GM21367 (cell line): Measurements from ENCODE around the gene CORT.
A peak's percentile ranks its signal among the peaks of the same experiment; 100 is the strongest.
"Not testable (repeated sequence)": the region's sequence is repeated elsewhere in the genome, so short reads cannot be mapped to it uniquely, and the experiment has no call there.

Source experiments
- ATAC-seq: cut with Tn5 transposase; IDR thresholded peaks from one replicate; pipeline ENCODE4 v1.9.1; 2021; ENCODE audit not compliant: unreplicated experiment

The CORT gene

GRCh38 chr1:10437052-10437451, 12.8 kb upstream of the CORT start:
- no peak for ATAC-seq

DNA sequence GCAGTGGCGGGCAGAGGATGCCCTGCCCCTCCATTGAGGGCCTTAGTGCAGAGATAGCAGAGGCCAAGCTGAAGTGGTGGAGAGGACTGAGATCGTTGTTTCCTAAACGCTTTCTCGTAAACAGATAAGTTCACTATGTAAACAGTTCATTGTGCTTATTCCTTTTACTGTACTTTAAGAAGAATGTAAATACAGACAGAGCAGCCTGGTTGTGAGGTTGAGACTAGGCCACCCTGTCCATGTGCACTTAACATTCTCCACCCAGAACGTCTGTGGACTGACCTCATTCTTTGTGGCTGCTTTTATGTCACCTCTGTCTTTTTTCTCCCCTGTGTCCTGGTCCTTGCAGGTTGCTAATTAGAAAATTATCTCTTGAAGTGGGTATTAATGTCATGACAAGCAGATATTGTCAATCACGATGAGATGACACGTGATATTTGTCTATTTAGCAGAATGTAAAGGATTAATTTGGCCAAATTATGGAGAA, 11.1 kb upstream of the CORT start:
- no peak for ATAC-seq

DNA sequence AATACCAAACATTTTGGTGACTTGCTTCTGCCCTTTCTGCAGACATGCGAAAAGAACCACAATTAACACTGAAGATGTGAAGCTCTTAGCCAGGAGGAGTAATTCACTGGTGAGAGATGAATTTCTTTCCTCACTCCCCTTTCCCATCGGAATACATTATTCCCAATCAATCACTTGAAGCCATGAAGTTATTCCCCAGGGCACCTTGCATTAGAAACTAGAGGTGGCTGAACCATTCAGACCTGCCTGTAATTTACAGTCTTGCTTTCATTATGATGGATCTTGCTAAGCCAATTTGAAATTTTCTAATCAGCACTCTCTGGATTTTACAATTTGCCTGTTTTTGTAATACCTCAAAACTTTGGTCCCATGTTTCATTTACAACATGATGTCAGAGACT, 9.5 kb upstream of the CORT start:
- ATAC-seq, result no peak

DNA sequence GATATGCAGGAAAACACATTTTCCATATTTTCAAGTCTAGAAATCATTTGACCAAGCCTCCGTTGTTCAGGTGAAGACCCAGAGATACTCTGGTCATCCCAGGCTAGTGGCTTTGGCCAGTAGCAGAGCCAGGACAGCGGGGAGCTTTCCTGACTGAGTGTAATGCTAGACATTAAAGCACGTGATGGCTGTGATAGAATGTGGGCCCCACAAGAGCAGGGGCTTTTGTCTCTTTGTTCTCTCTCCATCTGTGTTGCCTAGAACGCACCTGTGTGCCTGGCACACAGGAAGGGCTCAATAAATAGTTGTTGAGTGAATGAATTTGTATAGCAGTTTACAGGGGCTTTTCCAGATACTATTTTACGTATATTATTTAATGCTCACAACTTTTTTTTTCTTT, 9.0 kb upstream of the CORT start:
- no peak for ATAC-seq

DNA sequence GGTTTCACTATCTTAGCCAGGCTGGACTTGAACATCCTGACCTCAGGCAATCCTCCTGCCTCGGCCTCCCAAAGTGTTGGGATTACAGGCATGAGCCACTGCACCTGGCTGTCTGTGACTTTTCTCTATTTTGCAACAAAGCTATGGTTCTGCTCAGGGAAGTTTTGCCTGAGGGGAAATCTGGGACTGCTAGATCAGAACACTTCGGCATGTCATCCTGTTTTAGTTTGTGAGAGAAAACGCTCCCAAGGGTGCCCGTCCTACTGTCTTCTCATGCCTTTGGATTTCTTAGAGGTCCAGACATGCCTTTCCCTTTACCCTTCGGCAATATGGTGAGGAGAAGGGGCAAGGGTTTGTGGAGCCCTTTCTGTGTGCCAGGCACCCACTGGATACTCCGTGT, 5.6 kb upstream of the CORT start:
- ATAC-seq, result no peak

DNA sequence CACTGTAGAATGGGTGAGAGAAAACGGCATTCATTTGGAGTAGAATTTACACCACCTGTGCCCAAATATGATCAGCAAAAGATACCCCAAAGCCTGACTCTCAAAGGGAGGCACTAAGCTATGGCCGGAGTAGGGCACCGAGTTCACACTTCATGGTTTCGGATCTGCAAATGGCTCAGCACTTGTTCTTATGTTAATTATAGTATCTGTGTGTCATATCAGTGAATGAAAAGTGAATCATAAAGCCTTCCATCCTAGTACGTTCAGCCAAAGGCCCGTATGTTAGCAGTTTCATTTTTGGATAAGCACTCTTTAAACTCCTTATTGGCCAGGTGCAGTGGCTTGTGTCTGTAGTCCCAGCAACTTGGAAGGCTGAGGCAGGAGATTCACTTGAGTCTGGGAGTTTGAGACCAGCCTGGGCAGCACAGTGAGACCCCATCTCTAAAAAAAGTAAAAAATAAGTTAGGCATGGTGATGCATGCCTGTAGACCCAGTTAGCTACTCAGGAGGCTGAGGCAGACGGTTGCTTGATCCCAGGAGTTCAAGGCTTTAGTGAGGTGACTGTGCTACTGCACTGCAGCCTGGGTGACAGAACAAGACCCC, 4.9 kb upstream of the CORT start:
- ATAC-seq, result no peak

- ATAC-seq, result no peak
Measured at GRCh38 chr1:10446790-10447422, 2.9 kb upstream of the CORT start.

DNA sequence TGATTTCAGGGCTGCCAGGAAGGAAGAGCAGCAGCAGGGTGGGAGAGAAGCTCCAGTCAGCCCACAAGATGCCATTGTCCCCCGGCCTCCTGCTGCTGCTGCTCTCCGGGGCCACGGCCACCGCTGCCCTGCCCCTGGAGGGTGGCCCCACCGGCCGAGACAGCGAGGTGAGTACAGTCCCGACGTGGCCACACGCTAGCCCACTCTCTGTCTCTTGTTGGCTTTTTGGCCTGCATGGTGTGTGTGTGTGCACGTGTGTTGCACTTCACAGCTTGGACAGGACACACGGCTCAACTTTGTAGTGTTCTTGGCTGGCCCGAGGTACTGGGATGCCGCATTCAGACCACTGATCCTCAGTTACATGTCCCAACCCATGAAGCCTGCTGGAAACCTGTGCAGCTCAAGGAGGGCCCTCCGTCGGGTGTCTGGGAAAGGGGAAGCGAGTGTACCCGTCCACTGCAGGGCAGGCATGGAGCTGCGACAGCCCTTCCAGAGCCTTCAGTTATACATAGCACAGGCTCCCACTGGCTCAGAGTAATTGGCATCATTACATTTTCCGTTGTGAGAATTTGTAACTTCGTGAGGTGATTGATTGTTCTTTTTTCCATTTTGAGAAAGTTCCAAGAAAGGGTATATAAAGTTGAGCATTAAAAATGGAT, 454 bp downstream of the CORT start:
- no peak for ATAC-seq

DNA sequence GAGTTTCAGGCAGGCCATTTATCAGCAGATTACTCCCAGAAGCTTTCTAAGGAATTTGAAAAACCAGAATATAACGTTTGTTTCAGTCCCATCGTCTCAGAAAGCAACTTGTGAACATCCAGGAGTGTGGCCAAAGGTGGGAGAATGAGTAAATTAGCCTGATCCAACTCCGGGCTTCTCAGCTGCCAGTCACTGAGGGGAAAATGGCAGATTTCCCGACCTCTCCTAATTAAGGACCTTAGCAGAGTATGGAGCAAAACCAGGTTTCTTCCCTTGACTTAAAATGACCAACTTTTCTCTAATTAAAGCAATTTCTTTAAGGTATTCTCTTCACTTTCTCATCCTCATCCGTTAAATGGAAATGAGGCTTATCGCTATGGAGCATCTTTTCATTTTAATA, 1.0 kb downstream of the CORT start:
- ATAC-seq, result no peak

- ATAC-seq, result no peak
Measured at GRCh38 chr1:10451287-10451686, 1.5 kb downstream of the CORT start.

DNA sequence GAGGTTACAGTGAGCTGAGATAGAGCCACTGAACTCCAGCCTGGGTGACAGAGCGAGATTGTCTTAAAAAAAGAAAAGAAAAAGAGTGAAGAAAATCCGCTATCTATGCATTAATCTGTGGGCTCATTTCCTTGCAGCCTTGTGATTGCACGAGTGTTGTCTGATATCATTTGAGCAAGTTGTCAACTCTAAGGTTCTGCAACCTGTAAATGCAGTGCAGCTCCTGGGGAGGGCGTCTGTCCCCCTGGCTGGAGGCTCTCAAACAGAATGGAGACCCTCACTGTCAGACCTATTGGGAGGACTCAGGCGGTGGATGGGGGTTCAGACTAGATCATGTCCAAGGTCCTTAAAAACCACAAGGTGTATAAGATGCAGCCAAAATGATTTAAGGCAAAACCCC, 6.2 kb downstream of the CORT start:
- ATAC-seq, result no peak

DNA sequence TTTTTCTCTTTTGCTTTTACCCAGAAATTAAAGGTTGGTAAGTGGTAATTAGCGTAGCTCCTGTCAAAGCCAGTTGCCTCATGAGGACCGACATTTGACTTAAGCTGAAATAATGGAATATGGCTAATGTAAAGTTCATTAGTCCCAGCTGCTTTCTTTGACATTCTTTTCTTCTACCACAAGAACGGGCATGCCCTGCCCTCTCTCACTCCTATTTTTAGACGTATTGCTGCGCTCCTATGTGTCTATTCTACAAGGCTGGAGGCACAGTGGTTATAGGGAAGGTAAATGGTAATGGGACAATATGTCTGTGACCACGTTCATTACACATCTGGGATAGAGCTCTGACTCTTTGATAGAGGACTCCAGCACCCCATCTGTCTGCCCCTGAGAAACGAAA, 6.8 kb downstream of the CORT start:
- ATAC-seq, result no peak

DNA sequence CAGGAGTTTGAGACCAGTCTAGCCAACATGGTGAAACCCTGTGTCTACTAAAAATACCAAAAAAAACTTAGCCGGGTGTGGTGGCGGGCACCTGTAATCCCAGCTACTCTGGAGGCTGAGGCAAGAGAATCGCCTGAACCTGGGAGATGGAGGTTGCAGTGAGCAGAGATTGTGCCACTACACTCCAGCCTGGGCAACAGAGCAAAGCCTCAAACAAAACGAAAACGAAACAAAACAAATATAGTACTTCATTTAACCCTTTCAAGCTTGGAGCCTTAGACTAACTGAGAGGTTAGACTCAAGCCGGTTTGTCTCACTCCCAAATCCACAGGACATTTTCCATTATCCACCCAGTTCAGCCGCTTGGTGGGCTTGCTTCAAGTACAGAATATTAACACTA, 7.6 kb downstream of the CORT start:
- not testable (repeated sequence) for ATAC-seq

DNA sequence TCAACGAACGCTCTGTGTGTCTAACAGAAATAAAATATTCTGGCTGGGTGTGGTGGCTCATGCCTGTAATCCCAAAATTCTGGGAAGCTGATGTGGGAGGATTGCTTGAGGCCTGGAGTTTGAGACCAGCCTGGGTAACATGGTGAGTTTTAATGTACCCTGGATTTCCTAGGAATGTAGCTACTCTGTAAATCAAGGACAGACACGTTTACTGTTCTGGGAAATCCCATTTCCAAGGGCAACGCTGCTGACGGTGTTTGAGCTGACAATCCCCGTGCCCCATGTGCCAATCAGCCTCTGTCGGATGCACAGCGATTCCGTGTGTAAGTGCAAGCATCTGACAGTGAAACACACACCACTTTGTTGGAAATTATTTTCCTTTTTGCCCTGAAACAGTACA, 8.0 kb downstream of the CORT start:
- no peak for ATAC-seq

DNA sequence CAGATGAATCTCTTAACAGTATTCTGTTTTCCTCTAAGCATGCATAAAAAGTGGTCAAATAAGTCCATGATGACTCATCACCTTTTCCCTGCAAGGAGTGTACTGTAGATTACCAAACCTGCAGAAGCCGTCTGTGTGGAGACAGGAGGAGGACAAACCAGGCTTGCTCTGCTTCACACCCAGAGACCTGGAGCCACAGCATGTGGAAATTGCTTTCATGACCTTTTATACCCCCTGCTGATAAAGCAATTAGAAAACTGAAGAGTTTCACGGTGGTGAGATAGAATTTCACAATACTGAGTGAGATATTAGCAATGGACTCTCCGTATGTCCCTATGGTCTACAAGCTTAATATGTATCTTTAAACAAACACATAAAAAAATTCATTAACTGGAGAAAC, 9.4 kb downstream of the CORT start:
- ATAC-seq, result no peak

- no peak for ATAC-seq
Measured at GRCh38 chr1:10467078-10467477, 17.2 kb downstream of the CORT start.

GRCh38 chr1:10470043-10470442, 20.2 kb downstream of the CORT start:
- ATAC-seq, result no peak

DNA sequence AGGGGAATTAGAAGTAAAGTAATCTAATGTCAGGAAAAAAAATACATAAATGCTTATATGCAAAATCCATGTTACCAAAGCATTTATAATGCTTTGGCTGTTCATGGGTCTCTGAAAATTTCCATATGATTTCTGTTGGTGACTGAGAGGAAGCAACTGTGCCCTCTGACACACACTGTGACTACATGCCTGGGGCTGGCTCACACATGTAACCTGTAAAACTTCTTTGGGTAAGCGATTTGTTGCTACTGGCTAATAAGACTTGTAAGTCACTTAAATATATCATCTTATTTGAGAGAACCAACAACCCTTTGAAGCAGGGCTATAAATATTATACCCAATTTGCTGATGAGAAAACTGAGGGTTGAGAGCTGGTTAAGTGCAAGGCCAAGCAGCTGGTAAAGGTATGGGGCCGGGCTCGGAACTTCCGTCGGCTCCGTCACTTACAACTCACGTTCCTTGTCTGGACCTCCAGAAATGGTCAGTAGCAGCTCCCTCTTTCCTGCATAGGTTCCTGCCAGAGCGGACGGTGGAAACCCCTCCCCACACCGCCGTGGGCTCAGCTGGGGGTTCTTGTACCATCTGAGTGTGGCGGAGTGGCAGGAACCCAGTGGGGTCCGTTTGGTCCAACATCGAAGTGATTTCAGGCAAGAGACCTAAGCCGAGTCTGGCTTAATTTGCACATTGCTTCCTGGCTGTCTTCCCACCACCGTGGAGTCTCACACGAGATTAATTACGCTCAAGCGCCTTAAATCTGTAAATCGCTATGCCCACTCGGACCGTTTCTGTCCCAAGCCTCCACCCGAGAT, 21.8 kb downstream of the CORT start:
- no peak for ATAC-seq

GRCh38 chr1:10472220-10473144, 22.7 kb downstream of the CORT start, which contains the start of gene DFFA:
TSS of gene DFFA (minus strand) at chr1:10472529. CDS start at chr1:10472458, 71 bp downstream.
- peak; percentile 65 for ATAC-seq

- no peak for ATAC-seq
Measured at GRCh38 chr1:10473145-10473765, 23.4 kb downstream of the CORT start.
